ENCODE results near the gene SH3BP2.

DNA sequence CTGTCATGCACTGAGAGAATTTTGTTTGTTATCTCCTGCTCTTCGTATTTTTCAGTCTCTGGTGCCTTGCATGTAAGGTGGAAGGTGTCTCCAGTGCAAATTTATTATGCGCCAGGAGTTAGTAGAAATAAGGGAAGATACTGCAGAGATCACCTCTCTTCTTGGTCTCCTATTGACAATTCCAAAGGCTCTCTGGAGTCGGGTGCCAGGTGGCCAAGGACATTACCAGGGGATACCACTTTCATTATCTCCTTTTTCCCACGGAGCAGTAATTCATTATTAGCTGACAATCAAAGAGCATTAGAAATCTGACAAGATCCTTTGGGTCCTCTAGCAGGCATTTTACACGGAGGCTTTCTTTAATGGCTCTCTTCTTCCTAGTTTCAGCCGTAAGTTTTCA lies 76.8 kb downstream of the SH3BP2 start:
- TF ChIP-seq, protein P1, sequence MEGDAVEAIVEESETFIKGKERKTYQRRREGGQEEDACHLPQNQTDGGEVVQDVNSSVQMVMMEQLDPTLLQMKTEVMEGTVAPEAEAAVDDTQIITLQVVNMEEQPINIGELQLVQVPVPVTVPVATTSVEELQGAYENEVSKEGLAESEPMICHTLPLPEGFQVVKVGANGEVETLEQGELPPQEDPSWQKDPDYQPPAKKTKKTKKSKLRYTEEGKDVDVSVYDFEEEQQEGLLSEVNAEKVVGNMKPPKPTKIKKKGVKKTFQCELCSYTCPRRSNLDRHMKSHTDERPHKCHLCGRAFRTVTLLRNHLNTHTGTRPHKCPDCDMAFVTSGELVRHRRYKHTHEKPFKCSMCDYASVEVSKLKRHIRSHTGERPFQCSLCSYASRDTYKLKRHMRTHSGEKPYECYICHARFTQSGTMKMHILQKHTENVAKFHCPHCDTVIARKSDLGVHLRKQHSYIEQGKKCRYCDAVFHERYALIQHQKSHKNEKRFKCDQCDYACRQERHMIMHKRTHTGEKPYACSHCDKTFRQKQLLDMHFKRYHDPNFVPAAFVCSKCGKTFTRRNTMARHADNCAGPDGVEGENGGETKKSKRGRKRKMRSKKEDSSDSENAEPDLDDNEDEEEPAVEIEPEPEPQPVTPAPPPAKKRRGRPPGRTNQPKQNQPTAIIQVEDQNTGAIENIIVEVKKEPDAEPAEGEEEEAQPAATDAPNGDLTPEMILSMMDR (conservative IDR thresholded peaks at IDR 0.05; ENCODE audit: low read length) = no peak
- TF ChIP-seq EZH2phosphoT487 (IDR thresholded peaks at IDR 0.05; ENCODE audit: borderline replicate concordance) = no peak
